HG03571 (cell line): ENCODE results near the gene NRCAM.

Source experiments
- ATAC-seq: cut with Tn5 transposase; IDR thresholded peaks from one replicate; pipeline ENCODE4 v1.9.1; 2021; ENCODE audit not compliant: unreplicated experiment

Gene NRCAM

GRCh38 chr7:108167460-108167859, 288.8 kb downstream of the NRCAM start:
- ATAC-seq, result no peak

DNA sequence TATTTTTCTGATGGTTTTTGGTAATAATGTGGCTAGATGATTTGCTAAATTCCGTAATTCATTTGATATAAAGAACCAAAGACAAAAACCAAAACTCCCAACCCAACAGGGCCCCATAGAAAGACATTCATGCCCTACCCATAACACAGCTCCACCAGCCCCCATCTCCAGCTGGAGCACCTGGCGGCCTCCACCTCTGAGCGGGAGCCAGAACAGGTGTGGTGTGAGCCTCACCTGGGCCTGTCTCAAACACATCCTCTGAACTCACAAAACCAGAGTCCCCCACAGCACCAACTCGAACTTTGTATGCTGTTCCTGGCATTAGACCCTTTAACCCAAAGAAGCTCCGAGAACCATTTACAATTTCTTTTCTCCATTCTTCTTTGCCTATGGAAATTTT, 289.5 kb downstream of the NRCAM start:
- no peak for ATAC-seq

DNA sequence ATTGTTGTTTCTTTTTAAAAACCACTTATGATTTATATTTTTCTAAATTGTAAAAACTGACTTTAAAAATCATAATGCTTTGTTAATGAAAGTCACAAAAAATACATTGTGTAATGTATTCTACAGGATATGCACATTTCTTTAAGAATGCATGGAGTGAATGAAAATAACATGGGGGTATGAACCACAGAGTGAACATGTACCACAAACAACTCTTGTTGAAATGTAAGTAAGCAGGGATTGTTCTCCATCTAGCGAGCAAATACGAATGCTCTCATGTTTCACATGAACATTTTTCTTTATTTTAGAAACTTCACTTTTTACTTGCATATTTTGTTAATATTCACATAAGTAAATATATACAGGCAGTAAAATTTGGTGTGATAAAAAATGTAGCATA, 290.5 kb downstream of the NRCAM start:
- no peak for ATAC-seq

DNA sequence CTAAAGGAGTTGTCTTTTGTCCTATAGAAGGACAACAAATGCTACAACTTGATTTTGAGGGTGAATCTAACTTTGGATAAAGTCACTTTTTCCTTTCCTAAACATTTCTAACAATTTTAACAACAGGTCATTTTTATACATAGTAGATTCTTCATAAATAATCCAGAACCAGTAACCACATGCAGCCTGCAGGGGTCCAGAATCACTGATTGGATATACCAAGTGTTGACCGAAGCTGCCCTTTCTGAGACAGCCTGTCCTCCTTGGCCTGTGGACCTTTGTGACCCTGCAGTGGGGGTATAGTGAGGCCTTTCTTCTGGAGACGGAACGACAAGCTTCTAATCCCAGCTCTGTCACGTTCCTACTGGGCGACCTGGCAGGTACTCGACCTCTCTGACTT, 291.3 kb downstream of the NRCAM start:
- no peak for ATAC-seq

DNA sequence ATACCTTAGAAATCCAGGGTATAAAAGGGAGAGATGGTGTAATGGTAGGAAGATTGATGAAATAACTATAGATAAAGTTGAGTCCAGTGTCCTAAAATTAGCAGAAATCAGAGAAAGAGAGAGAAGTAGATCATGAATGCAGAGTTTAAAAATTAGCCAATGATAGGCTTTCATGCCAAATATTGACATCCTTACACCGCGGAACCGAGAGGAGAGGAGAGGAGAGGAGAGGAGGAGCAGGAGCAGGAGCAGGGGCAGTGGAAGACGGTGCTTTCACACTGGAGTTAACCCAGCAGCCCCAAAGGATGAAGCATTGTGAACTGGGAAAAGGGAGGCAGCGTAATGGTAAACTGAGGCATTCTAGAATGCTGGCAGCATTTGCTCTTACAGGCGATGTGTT, 291.9 kb downstream of the NRCAM start:
- ATAC-seq, result no peak

- no peak for ATAC-seq
These were observed 297.5 kb downstream of the NRCAM start for GRCh38 chr7:108158776-108159175.

- ATAC-seq, result no peak
These were observed 298.5 kb downstream of the NRCAM start for GRCh38 chr7:108157606-108158335.

GRCh38 chr7:108156897-108157605, 299.2 kb downstream of the NRCAM start:
- no peak for ATAC-seq

DNA sequence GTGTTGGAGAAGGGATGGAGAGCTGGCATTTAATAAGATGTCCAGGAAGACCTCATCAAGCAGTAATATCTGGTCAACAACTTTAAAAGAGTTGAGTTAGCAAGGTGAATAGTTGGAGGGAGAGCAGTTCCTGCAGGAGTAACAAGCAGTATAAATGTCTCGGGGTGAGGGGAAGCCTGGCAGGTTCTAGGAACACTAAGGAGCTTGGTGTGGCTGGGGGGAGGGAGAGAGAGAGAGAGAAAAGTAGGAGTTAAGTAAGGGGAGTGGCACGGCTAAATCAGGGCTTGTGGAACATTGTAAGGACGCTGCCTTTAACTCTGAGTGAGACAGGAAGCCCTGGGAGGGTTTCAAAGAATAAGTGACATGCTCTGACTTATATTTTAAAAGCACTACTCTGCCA, 304.0 kb downstream of the NRCAM start:
- no peak for ATAC-seq

DNA sequence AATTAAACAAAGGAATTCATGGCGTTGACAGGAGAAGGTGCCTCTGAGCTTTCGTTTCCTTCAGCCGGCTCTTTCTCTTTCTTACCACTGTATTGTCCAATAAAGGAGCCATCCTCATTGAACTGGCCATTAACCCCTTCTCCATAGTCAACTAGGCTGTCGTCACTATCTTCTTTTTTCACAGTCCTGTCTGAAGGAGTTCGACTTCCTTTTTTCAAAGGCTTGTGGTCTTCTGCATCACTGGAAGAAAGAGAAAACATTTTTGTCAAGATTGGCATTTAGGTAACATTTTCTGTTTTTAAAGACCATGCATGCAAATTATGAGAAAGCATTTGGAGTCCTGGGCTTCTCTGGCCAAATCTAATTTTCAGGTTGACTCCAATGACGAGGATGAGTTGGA, 306.3 kb downstream of the NRCAM start:
- ATAC-seq, result no peak

DNA sequence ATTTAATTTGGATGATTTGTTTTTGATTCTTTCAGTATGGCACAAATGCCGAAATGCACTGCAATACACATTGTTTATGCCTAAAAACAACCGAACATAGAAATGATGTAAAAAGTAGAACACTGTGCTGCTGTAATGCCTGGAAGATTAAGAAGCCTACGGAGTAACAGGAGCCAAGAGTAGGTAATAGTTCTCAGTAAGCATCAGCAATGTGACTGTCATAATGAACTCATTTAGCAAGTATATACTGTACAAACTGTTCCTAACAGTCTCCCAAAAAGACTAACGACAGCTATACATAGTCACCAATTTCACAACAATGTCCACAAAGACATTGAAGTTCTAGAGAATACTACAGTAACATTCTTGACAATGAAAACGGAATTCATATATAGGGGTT, 307.1 kb downstream of the NRCAM start:
- ATAC-seq, result no peak

DNA sequence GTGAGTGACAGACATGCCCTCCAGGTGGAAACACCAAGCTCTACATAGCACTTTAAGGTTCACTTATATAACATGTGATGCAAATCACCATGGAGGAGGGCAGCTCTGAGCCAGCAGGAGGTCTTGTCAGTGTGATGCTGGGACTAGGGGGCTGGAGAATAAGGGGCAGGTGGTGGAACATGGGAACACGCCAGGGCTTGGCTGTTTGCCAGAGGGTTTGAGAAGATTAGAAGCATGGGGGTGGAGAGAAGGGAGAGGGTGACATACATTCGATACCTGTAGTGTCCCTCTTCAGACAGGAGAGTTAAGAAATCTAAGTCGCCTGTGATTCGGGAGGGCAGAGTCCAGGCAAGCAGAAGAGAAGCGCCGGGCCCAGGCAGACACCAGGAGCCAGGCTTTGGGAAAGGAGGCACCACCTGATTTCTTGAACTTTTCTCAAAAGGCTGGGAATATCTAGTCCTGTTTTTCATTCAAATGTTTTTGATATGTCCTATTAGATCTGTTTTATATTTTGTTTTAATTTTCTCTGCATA, 309.1 kb downstream of the NRCAM start:
- ATAC-seq, result no peak

DNA sequence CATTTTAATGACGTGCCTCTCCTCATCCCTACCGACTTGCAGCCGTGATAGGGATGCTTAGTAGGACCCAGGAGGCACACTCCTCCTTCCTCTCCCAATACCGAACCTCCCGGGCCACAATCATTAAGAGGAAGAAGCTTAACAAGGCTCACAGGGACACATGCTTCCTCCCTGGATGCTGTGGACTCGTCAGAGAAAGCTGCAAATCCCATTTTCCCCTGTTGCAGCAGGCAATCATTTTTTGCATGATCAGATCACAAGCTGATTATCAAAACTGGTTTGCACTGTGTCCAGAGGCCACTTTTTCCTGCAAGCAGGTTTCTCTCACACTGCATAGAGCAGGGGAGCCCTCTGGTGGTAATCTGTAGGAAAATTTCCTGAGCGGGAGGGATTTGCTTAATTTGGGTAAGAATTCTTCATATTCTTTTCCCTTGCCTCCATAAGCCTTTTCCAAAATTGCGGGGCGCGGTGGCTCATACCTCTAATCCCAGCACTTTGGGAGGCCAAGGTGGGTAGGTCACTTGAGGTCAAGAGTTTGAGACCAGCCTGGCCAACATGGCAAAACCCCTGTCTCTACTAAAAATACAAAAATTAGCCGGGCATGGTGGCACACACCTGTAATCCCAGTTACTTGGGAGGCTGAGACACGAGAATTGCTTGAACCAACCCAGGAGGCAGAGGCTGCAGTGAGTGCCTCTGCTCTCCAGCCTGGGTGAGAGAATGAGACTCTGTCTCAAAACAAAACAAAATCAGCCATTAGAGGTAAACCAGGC, 310.0 kb downstream of the NRCAM start:
- no peak for ATAC-seq

GRCh38 chr7:108145401-108145800, 310.8 kb downstream of the NRCAM start:
- ATAC-seq, result no peak

- no peak for ATAC-seq
These were observed 311.3 kb downstream of the NRCAM start for GRCh38 chr7:108144931-108145330.

DNA sequence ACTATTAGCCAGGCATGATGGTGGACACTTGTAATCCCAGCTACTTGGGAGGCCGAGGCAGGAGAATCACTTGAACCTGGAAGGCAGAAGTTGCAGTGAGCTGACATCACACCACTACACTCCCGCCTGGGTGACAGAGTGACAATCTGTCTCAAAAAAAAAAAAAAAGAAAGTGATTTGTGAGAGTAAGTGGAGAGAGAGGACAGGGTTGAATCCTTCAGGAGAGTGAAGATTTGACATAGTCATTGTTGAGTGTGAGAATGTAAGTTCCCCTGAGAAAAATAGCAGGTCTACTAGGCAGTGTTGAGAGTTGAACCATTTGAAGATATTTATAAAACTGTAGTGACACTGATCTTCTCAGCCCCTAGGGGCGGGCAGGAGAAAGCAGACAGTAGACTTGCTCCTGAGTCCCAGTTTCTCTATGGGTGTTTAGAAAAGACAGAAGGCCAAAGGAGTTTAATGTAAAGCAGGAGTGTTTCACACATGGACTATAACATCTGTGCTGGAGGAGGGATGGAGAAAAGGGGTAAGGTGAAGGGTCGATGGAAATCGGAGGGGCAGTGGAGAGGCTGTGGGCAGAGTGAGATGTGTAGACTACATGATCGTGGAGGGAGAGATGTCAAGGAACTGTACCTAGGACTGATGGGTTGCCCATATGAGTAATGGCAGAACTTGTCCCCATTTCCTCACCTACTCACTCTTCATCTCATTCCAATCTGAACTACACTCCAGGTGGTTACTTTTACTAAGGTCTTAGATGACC, 312.4 kb downstream of the NRCAM start:
- no peak for ATAC-seq

DNA sequence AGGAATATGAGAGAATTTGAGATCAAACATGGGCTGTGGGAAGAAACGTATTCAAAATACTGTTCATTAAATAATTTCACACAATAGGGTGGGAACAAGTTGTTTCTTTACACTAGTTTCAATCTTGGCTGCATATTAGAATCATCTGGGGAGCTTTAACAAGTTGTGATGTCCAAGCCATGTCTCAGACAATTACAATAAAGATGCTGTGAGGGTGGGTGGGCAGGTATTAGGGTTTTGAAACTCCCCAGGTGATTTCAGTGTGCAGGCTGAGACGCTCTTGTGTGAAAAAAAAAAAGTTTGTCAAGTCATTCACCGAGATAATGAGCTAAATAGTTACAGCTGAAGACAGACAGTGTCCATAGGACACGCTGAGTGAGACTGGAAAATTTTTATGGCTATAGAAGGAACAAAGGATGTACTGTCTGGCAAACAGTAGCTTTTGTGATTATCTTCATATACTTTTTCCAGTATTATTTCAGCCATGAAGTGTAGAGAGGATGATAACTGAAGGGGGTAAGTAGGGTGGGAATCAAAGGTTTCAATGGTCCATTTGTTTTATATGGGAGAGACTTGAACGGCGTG, 313.5 kb downstream of the NRCAM start:
- no peak for ATAC-seq

DNA sequence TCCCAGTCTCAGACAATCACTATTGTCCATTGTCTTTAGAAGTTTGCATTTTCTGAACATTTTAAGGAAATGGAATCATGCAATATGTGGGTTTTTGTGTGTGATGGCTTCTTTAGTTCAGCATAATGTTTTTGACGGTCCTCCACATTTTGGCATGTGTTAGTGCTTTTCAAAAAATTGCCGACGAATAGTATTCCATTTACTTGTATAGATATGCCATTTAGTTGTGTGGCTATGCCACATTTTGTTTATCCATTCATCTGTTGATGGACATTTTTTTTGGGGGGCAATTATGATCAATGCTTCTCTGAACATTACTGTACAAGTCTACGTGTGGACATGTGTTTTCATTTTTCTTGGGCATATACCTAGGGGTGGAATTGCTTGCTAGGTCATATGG, 314.1 kb downstream of the NRCAM start:
- no peak for ATAC-seq

- no peak for ATAC-seq
These were observed 315.6 kb downstream of the NRCAM start for GRCh38 chr7:108140671-108141070.

DNA sequence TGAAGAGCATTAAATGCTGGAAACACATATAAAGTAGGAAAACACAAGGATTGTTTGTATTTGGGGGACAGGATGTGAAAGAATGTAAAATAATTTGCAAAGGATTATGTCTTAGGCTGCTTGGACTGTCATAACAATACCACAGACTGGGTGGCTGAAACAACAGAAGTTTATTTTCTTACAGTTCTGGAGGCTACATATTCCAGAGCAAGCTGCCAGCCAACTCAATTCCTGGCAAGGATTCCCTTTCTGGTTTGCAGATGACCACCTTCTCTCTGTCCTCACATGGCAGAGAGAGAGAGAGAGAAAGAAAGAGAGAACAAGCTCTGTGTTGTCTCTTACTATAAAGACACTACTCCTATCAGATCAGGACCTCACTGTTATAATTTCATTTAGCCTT, 317.3 kb downstream of the NRCAM start:
- no peak for ATAC-seq

DNA sequence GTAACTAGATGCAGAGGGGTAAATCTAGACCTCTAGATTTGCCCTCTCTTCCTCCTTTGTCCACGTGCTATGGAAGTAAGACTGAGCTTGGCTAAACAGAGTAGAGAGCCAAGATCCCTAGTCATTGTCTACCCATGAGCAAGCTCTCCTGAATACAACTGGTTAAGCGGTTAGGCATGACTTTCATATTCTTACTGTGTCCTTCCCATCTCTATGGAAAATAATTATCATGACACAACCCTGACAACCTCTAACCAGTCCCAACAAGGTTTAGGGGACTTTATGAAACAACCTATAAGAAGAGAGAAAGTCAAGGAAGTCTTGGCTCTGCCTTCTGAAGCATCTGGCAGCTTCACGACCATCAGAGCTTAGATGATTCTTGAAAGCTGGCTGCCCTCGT, 318.2 kb downstream of the NRCAM start:
- no peak for ATAC-seq
